ENCODE measurements around the gene ATRAID. TPM values are rescaled to one million over a fixed set of nuclear protein-coding genes. Genes with fewer than 3 reads are reported as not detected.

Gene ATRAID
- total RNA-seq, 1 donor from 2014 or later = 101 TPM

- DNase-seq (ENCODE audit: low read depth) = no peak
These were observed 39.0 kb downstream of the ATRAID start for GRCh38 chr2:27250652-27251379.

GRCh38 chr2:27251766-27252165 lies 39.9 kb downstream of the ATRAID start:
- peak; percentile 22 for DNase-seq (ENCODE audit: low read depth)

- DNase-seq (ENCODE audit: low read depth) = no peak
These were observed 43.3 kb downstream of the ATRAID start for GRCh38 chr2:27255187-27255586.

GRCh38 chr2:27255660-27256059 lies 43.8 kb downstream of the ATRAID start:
- no peak for DNase-seq (ENCODE audit: low read depth)

GRCh38 chr2:27256855-27257454 lies 45.1 kb downstream of the ATRAID start:
- no peak for DNase-seq (ENCODE audit: low read depth)

GRCh38 chr2:27258051-27258450 lies 46.2 kb downstream of the ATRAID start:
- DNase-seq (ENCODE audit: low read depth) = no peak

GRCh38 chr2:27261241-27261925 lies 49.5 kb downstream of the ATRAID start:
- no peak for DNase-seq (ENCODE audit: low read depth)

- no peak for DNase-seq (ENCODE audit: low read depth)
These were observed 50.1 kb downstream of the ATRAID start for GRCh38 chr2:27261926-27262298.

- no peak for DNase-seq (ENCODE audit: low read depth)
These were observed 50.8 kb downstream of the ATRAID start, which contains the start of gene SLC30A3 for GRCh38 chr2:27262379-27263286. Gene SLC30A3 (minus strand): TSS chr2:27263047. CDS start chr2:27262906, 141 bp downstream.

- DNase-seq (ENCODE audit: low read depth) = no peak
These were observed 51.7 kb downstream of the ATRAID start for GRCh38 chr2:27263287-27264252.

- no peak for DNase-seq (ENCODE audit: low read depth)
These were observed 52.5 kb downstream of the ATRAID start for GRCh38 chr2:27264253-27264752.

GRCh38 chr2:27264753-27265535 lies 53.1 kb downstream of the ATRAID start:
- no peak for DNase-seq (ENCODE audit: low read depth)

- DNase-seq (ENCODE audit: low read depth) = no peak
These were observed 53.7 kb downstream of the ATRAID start for GRCh38 chr2:27265536-27265870.

Other genes with a start within 250 kb of the ATRAID start
- 1.6 and 6.5 TPM in 2 replicates for gene MAPRE3, start 241.4 kb upstream of the ATRAID start, total RNA-seq
- gene TMEM214, start 179.1 kb upstream of the ATRAID start, total RNA-seq = 16.8 and 29.3 TPM in 2 replicates
- 23.6 and 35.0 TPM in 2 replicates for gene AGBL5, start 160.4 kb upstream of the ATRAID start, total RNA-seq
- 302 and 423 TPM in 2 replicates for gene OST4, start 140.4 kb upstream of the ATRAID start, total RNA-seq
- gene EMILIN1, start 133.4 kb upstream of the ATRAID start, total RNA-seq = 0.30 and 0.69 TPM in 2 replicates
- gene KHK, start 125.3 kb upstream of the ATRAID start, total RNA-seq = 1.1 and 3.0 TPM in 2 replicates
- 0.20 and 1.6 TPM in 2 replicates for gene CGREF1, start 92.9 kb upstream of the ATRAID start, total RNA-seq
- gene ABHD1, start 88.2 kb upstream of the ATRAID start, total RNA-seq = 0.10 TPM in 1 of 2 replicates, not detected in the other
- gene PREB, start 77.4 kb upstream of the ATRAID start, total RNA-seq = 37.5 and 53.0 TPM in 2 replicates
- not detected in 2 replicates for gene PRR30, start 72.6 kb upstream of the ATRAID start, total RNA-seq
- gene TCF23, start 63.0 kb upstream of the ATRAID start, total RNA-seq = not detected in 2 replicates
- 29.3 and 36.8 TPM in 2 replicates for gene SLC5A6, start 227 bp downstream of the ATRAID start, total RNA-seq
- gene CAD, start 5.3 kb downstream of the ATRAID start, total RNA-seq = 23.4 and 53.5 TPM in 2 replicates
- 0.10 TPM in 1 of 2 replicates, not detected in the other for gene SLC30A3, start 51.0 kb downstream of the ATRAID start, total RNA-seq
- gene DNAJC5G, start 63.4 kb downstream of the ATRAID start, total RNA-seq = not detected in 2 replicates
- 0.17 TPM in 1 of 2 replicates, not detected in the other for gene TRIM54, start 70.4 kb downstream of the ATRAID start, total RNA-seq
- gene UCN, start 96.4 kb downstream of the ATRAID start, total RNA-seq = 0.70 TPM in 1 of 2 replicates, not detected in the other
- gene MPV17, start 111.1 kb downstream of the ATRAID start, total RNA-seq = 30.0 and 42.6 TPM in 2 replicates
- gene GTF3C2, start 144.7 kb downstream of the ATRAID start, total RNA-seq = 32.1 and 40.2 TPM in 2 replicates
- 26.9 and 27.8 TPM in 2 replicates for gene EIF2B4, start 158.3 kb downstream of the ATRAID start, total RNA-seq
- 94.9 and 125 TPM in 2 replicates for gene SNX17, start 158.6 kb downstream of the ATRAID start, total RNA-seq
- gene ZNF513, start 168.7 kb downstream of the ATRAID start, total RNA-seq = 9.2 and 11.3 TPM in 2 replicates
- 113 and 119 TPM in 2 replicates for gene PPM1G, start 197.6 kb downstream of the ATRAID start, total RNA-seq
- 117 and 126 TPM in 2 replicates for gene NRBP1, start 216.6 kb downstream of the ATRAID start, total RNA-seq
- gene KRTCAP3, start 230.3 kb downstream of the ATRAID start, total RNA-seq = 0.85 and 3.5 TPM in 2 replicates

All from renal cortical epithelial cell (primary cell).